Calu3 (cell line): ENCODE measurements around the gene SMG9. TPM values are rescaled to one million over a fixed set of nuclear protein-coding genes. Genes with fewer than 3 reads are reported as not detected.

Experiments
- Bru-seq: library from RNA; stranded (reverse); fragments of 400-500 nt; gene quantifications from one replicate; lab custom pipeline; 2021; lab: Mats Ljungman, UMichigan
- BruChase-seq, 2 experiments: library from RNA; stranded (reverse); fragments of 400-500 nt; gene quantifications; one replicate each; lab custom pipeline; 2021; lab: Mats Ljungman, UMichigan
- BruUV-seq: library from RNA; stranded (reverse); fragments of 400-500 nt; replicated peaks from 2 replicates; lab custom pipeline; 2021; lab: Mats Ljungman, UMichigan
- CTCF ChIA-PET: fragments of 300-600 bp; sonication (Branson Sonifier 250); formaldehyde crosslinking; loops from one replicate; lab custom pipeline; 2022; ENCODE audit warnings: antibody characterized with exemption; lab: Charles Lee
- DNase-seq: peaks from one replicate; pipeline ENCODE4 v3.0.0; 2022
- H3K27ac Mint-ChIP-seq: one replicate; pipeline ENCODE4 v1.8.0; 2022; ENCODE audit warnings: mixed read lengths; ENCODE audit not compliant: unreplicated experiment
- H3K27me3 Mint-ChIP-seq: one replicate; pipeline ENCODE4 v1.8.0; 2022; ENCODE audit warnings: mixed read lengths; ENCODE audit not compliant: unreplicated experiment
- H3K36me3 Mint-ChIP-seq: one replicate; pipeline ENCODE4 v1.8.0; 2022; ENCODE audit warnings: mild to moderate bottlenecking, moderate library complexity, mixed read lengths; ENCODE audit not compliant: insufficient read depth, unreplicated experiment
- H3K4me1 Mint-ChIP-seq: one replicate; pipeline ENCODE4 v1.8.0; 2022; ENCODE audit warnings: mild to moderate bottlenecking, low read depth, mixed read lengths; ENCODE audit not compliant: unreplicated experiment
- H3K4me3 Mint-ChIP-seq: one replicate; pipeline ENCODE4 v1.8.0; 2022; ENCODE audit warnings: mild to moderate bottlenecking, low read depth, moderate library complexity, mixed read lengths; ENCODE audit not compliant: unreplicated experiment
- H3K9me3 Mint-ChIP-seq: one replicate; pipeline ENCODE4 v1.8.0; 2022; ENCODE audit warnings: low read depth, mixed read lengths; ENCODE audit not compliant: unreplicated experiment
- intact Hi-C: fragments of 100-400 bp; cut with micrococcal nuclease; formaldehyde crosslinking; loops from one replicate; pipeline ENCODE4 v1.10.0; 2022; ENCODE audit not compliant: unreplicated experiment
- long read RNA-seq: library from polyadenylated mRNA; stranded (forward); transcript quantifications from one replicate; pipeline ENCODE4 v2.0.0, GENCODE V29; 2022
- total RNA-seq: library from RNA; stranded (reverse); gene quantifications from 2 replicates; pipeline ENCODE4 v1.2.3, GENCODE V29; 2022
- TF ChIP-seq, protein P1 (sequence below): fragments of 200-600 bp; IDR thresholded peaks from one replicate; pipeline ENCODE4 v1.8.0; 2022; ENCODE audit warnings: antibody characterized with exemption; ENCODE audit not compliant: unreplicated experiment

SMG9 gene
- 69.1 and 85.5 TPM in 2 replicates for total RNA-seq
- percentile 81 among the genes with signal in this experiment for Bru-seq, nascent RNA
- BruChase-seq, experiment 1, labeled RNA remaining after a 6-hour chase: percentile 83 among the genes with signal in this experiment
- BruChase-seq, experiment 2, labeled RNA remaining after a 2-hour chase: percentile 88 among the genes with signal in this experiment
- long read RNA-seq, full-length matches to known transcripts: 11 of 23 reads
- long read RNA-seq, partial matches to known transcripts: 6 of 23 reads
- long read RNA-seq, other reads (novel, unspliced or antisense): 6 of 23 reads

DNA sequence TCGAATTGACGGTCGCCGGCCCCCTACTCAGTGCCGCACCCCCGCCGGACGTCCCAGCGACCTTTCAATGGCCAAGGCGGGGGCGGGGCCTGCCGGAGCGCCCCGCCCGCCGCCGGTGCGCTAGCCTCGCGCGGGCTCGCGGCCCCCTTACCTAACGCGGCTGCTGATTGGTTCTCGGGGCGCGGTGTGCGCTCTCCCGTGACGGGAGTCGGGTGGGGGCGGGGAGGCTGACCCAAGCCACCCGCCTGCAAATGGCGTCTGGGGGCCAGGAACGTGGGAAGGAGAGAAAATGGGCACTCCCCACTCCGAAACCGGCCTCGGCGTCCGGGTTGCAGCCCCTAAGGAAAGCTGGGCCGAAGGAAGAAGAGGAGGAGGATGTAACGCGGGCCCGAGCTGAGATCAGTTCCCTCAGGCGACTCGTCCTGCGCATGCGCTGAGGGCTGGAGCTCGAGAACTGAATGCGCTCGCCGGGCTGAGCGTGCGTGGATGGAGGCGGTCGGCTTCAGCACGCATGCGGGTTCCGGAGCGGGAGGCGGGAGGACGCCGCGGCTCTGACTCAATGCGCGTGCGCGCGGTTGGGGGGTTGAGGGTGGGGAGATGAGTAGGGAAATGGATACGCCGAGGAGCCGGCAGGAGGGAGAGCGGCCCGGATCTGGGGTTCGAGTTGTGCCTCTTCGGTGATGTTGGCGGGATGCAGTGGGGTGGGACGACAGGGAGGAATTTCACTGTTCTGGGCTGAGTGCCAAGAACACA, at the start of gene SMG9:
TSS of gene SMG9 (minus strand) at position 460 of the 753 bp plus-strand sequence. CDS start 4,221 bp downstream, outside the sequence.
- BruUV-seq: no TSS peak
- peak; percentile 99 for DNase-seq
- CTCF ChIA-PET: interaction anchor here (0.7 to 2.7 kb wide), 3 partner anchors 9 to 55 kb away, joined by 3 to 14 read pairs (median 6); no protein-coding TSS in a partner anchor
- Mint-ChIP-seq H3K4me1 (peaks cover 48% of the 10 kb centered on the region), H3K9me3 (no peaks in the 10 kb centered on the region), H3K36me3 (peaks cover 35% of the 10 kb centered on the region), H3K4me3 (peak within 1 kb of the TSS; percentile 87), H3K27me3 (no peaks in the 10 kb centered on the region), H3K27ac (peak within 1 kb of the TSS; percentile 95)
- TF ChIP-seq, protein P1, sequence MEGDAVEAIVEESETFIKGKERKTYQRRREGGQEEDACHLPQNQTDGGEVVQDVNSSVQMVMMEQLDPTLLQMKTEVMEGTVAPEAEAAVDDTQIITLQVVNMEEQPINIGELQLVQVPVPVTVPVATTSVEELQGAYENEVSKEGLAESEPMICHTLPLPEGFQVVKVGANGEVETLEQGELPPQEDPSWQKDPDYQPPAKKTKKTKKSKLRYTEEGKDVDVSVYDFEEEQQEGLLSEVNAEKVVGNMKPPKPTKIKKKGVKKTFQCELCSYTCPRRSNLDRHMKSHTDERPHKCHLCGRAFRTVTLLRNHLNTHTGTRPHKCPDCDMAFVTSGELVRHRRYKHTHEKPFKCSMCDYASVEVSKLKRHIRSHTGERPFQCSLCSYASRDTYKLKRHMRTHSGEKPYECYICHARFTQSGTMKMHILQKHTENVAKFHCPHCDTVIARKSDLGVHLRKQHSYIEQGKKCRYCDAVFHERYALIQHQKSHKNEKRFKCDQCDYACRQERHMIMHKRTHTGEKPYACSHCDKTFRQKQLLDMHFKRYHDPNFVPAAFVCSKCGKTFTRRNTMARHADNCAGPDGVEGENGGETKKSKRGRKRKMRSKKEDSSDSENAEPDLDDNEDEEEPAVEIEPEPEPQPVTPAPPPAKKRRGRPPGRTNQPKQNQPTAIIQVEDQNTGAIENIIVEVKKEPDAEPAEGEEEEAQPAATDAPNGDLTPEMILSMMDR: no peak
- intact Hi-C loops: loop anchor here (2.0 kb wide), 1 partner anchor 54 kb away; no protein-coding TSS in a partner anchor

- no peak overlapping the region for H3K27ac Mint-ChIP-seq
- no peak overlapping the region for H3K4me3 Mint-ChIP-seq
- TF ChIP-seq, protein P1: no peak
- H3K4me1 Mint-ChIP-seq: peaks cover 8% of the 10 kb centered on the region
- intact Hi-C loops: no loop called here
- BruUV-seq: no TSS peak
- H3K9me3 Mint-ChIP-seq: peaks cover 3% of the 10 kb centered on the region
- no peaks in the 10 kb centered on the region for H3K27me3 Mint-ChIP-seq
- H3K36me3 Mint-ChIP-seq: no peaks in the 10 kb centered on the region
- CTCF ChIA-PET: no interaction called here
- DNase-seq: no peak
Observed at GRCh38 chr19:43804432-43804831, 49.7 kb upstream of the SMG9 start.

DNA sequence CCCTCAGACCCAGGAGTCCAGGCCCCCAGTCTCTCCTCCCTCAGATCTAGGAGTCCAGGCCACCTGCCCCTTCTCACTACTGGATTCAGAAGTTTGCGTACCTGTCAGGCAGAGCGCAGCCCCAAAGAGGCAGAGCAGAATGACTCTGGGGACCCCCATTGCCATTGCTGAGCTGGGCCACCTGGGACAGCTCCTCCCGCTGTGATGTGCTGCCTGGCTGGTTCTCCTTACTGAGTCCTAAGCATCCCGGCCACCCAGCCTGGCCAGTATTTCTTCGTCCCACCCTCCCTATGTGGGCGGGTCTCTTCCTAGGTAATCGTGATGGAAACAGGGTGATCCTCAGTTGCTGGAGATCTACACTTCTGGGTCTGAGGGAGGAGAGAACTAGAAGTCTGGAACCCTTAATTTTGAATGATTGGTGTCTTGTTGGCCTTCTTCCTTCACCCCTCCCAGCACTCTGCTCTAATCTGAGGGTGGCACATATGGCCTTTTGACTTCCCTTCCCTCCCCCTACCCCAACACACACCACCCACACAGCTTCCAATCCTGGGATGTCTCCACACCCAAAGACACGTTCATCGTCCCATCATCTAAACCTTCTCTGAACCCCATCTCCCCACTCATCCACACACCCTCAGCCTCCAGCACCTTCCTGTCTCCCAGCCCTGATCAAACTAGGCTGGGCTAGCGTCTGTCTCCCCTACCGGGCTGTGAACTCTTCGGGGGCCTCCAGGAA, 47.6 kb upstream of the SMG9 start, which contains the start of gene LYPD5:
TSS of gene LYPD5 (minus strand) at position 232 of the 736 bp plus-strand sequence. CDS start at position 165, 67 bp downstream.
- H3K4me1 Mint-ChIP-seq: peaks cover 25% of the 10 kb centered on the region
- H3K27me3 Mint-ChIP-seq: no peaks in the 10 kb centered on the region
- peaks cover 15% of the 10 kb centered on the region for H3K36me3 Mint-ChIP-seq
- peaks cover 3% of the 10 kb centered on the region for H3K9me3 Mint-ChIP-seq
- BruUV-seq: no TSS peak
- CTCF ChIA-PET: no interaction called here
- intact Hi-C loops: no loop called here
- H3K27ac Mint-ChIP-seq: no peak within 1 kb of the TSS
- H3K4me3 Mint-ChIP-seq: no peak within 1 kb of the TSS
- no peak for DNase-seq
- TF ChIP-seq, protein P1: no peak

GRCh38 chr19:43799502-43800142, 44.9 kb upstream of the SMG9 start:
- TF ChIP-seq, protein P1: no peak
- Mint-ChIP-seq H3K27me3 (no peaks in the 10 kb centered on the region), H3K9me3 (no peaks in the 10 kb centered on the region), H3K4me3 (peak overlapping the region; percentile 85), H3K36me3 (peaks cover 19% of the 10 kb centered on the region), H3K27ac (no peak overlapping the region), H3K4me1 (peaks cover 23% of the 10 kb centered on the region)
- intact Hi-C loops: no loop called here
- CTCF ChIA-PET: no interaction called here
- BruUV-seq: no TSS peak
- no peak for DNase-seq
